Endothelial cell of umbilical vein (primary cell): ENCODE results near the gene FAS. TPM values are rescaled to one million over a fixed set of nuclear protein-coding genes. Genes with fewer than 3 reads are reported as not detected.

ENCODE experiments used
- BruUV-seq: library from RNA; stranded (reverse); fragments of 400-500 nt; replicated peaks from 2 replicates; lab custom pipeline; 2021; lab: Mats Ljungman, UMichigan
- CTCF ChIA-PET: fragments of 300-600, 350-600 bp; sonication (Branson Sonifier 250); formaldehyde crosslinking; loops from one replicate; lab custom pipeline; 2021; ENCODE audit warnings: antibody characterized with exemption, inconsistent platforms; lab: Charles Lee
- POLR2A ChIA-PET: fragments of 300-600, 350-600 bp; sonication (Branson Sonifier 250); formaldehyde crosslinking; loops from one replicate; lab custom pipeline; 2021; ENCODE audit warnings: antibody characterized with exemption, inconsistent platforms; lab: Charles Lee
- DNase-seq: peaks from one replicate; pipeline ENCODE4 v3.0.0-alpha.2; 2011; ENCODE audit warnings: low read depth, low spot score
- FAIRE-seq: peaks from 2 replicates; lab custom pipeline; 2011; peaks lifted over from hg19 to GRCh38; lab: Jason Lieb, UNC
- H2AFZ ChIP-seq: 2 replicates; pipeline ENCODE4 v1.6.0; 2012; ENCODE audit warnings: low read depth, low read length, control low read depth, inconsistent platforms
- H3K27ac ChIP-seq: 2 replicates; pipeline ENCODE4 v1.5.1; 2011; ENCODE audit warnings: low read depth, mild to moderate bottlenecking, control low read depth, low read length, moderate library complexity; ENCODE audit not compliant: insufficient read depth
- H3K27me3 ChIP-seq, 2 experiments: 2 replicates each; pipeline versions ENCODE4 v1.6.0 to v1.6.1; 2011; ENCODE audit warnings: low read length in 2 of 2, mixed read lengths in 1 of 2; ENCODE audit not compliant: control insufficient read depth in 2 of 2, insufficient read depth in 2 of 2
- H3K36me3 ChIP-seq, 2 experiments: 2 replicates in 1 of 2; 3 replicates in 1 of 2; pipeline ENCODE4 v1.5.1; 2011; ENCODE audit warnings: low read length in 2 of 2, mild to moderate bottlenecking in 1 of 2, moderate library complexity in 1 of 2; ENCODE audit not compliant: control insufficient read depth in 2 of 2, insufficient read depth in 2 of 2; ENCODE audit errors: extremely low read depth in 1 of 2
- H3K4me1 ChIP-seq: 3 replicates; pipeline ENCODE4 v1.5.1; 2011; ENCODE audit warnings: mild to moderate bottlenecking, low read length; ENCODE audit not compliant: control insufficient read depth, insufficient read depth; ENCODE audit errors: extremely low read depth
- H3K4me2 ChIP-seq: 2 replicates; pipeline ENCODE4 v1.6.1; 2011; ENCODE audit warnings: low read length, control low read depth, mixed read lengths; ENCODE audit not compliant: insufficient read depth
- H3K4me3 ChIP-seq, 3 experiments: fragments of 200-600 bp in 1 of 3; sonication (generic), shearing (Covaris generic) in 1 of 3; replicated peaks in 1 of 3; 2 replicates each; pipeline ENCODE4 v1.5.1; 2011 to 2016; ENCODE audit warnings: control low read depth in 3 of 3, low read length in 3 of 3, mild to moderate bottlenecking in 2 of 3, inconsistent platforms in 1 of 3, low read depth in 1 of 3, moderate library complexity in 1 of 3; ENCODE audit not compliant: insufficient read depth in 1 of 3
- H3K79me2 ChIP-seq: 2 replicates; pipeline ENCODE4 v1.6.0; 2012; ENCODE audit warnings: low read length, inconsistent platforms; ENCODE audit not compliant: control insufficient read depth, insufficient read depth
- H3K9ac ChIP-seq: replicated peaks from 2 replicates; pipeline ENCODE3; 2011; ENCODE audit warnings: low read length, control low read depth; ENCODE audit not compliant: insufficient read depth; ENCODE audit errors: extremely low read depth
- H3K9me1 ChIP-seq: replicated peaks from 3 replicates; pipeline ENCODE4 v1.6.0; 2011; ENCODE audit warnings: mild to moderate bottlenecking, low read length; ENCODE audit not compliant: control insufficient read depth, insufficient read depth; ENCODE audit errors: extremely low read depth
- H3K9me3 ChIP-seq: replicated peaks from 2 replicates; pipeline ENCODE4 v1.5.1; 2012; ENCODE audit warnings: low read length, inconsistent platforms; ENCODE audit not compliant: control insufficient read depth, insufficient read depth
- H4K20me1 ChIP-seq: replicated peaks from 2 replicates; pipeline ENCODE3; 2011; ENCODE audit warnings: mild to moderate bottlenecking, low read length; ENCODE audit not compliant: control insufficient read depth, insufficient read depth; ENCODE audit errors: extremely low read depth
- CTCF ChIP-seq, 2 donors: IDR thresholded peaks; 1 replicate in 1 of 2; 2 replicates in 1 of 2; pipeline ENCODE4 v1.5.1; 2011; ENCODE audit warnings: low read length in 2 of 2, mild to moderate bottlenecking in 2 of 2, moderate library complexity in 2 of 2, control low read depth in 1 of 2, inconsistent platforms in 1 of 2, low read depth in 1 of 2; ENCODE audit not compliant: insufficient read depth in 1 of 2; ENCODE audit errors: extremely low read depth in 1 of 2
- EZH2 ChIP-seq: IDR thresholded peaks from 2 replicates; pipeline ENCODE4 v1.6.1; 2012; ENCODE audit warnings: borderline replicate concordance, low read depth, mild to moderate bottlenecking, moderate library complexity, low read length, inconsistent platforms; ENCODE audit not compliant: severe bottlenecking
- FOS ChIP-seq: IDR thresholded peaks from 2 replicates; pipeline ENCODE4 v1.6.1; 2011; ENCODE audit warnings: mild to moderate bottlenecking, low read length, moderate library complexity, borderline replicate concordance; ENCODE audit not compliant: insufficient read depth
- GATA2 ChIP-seq: IDR thresholded peaks from 2 replicates; pipeline ENCODE4 v1.7.0; 2011; ENCODE audit warnings: low read depth, mild to moderate bottlenecking, moderate library complexity, mixed read lengths, low read length; ENCODE audit not compliant: insufficient read length, insufficient read depth
- JUN ChIP-seq: IDR thresholded peaks from 2 replicates; pipeline ENCODE4 v1.6.1; 2011; ENCODE audit warnings: borderline replicate concordance, low read depth; ENCODE audit not compliant: insufficient read length, insufficient read depth
- MAX ChIP-seq: IDR thresholded peaks from 2 replicates; pipeline ENCODE4 v1.6.1; 2011; ENCODE audit not compliant: insufficient read depth, insufficient read length
- MYC ChIP-seq: IDR thresholded peaks from one replicate; pipeline ENCODE4 v1.6.1; 2011; ENCODE audit warnings: mild to moderate bottlenecking, low read depth, low read length
- POLR2A ChIP-seq: IDR thresholded peaks from 2 replicates; pipeline ENCODE4 v1.6.1; 2012; ENCODE audit warnings: low read depth, mild to moderate bottlenecking, control low read depth, low read length
- POLR2AphosphoS5 ChIP-seq: IDR thresholded peaks from 2 replicates; pipeline ENCODE4 v1.6.1; 2012; ENCODE audit warnings: low read depth, mild to moderate bottlenecking, control low read depth, low read length, moderate library complexity; ENCODE audit not compliant: insufficient read depth
- dilution Hi-C: fragments of 300-500 bp; cut with MboI; formaldehyde crosslinking; loops from one replicate; pipeline ENCODE4 v1.15.0; 2019; ENCODE audit warnings: low sequenced_read_pairs; ENCODE audit not compliant: extremely low pct_ligation_motif_present
- intact Hi-C: fragments of 100-400 bp; cut with micrococcal nuclease; formaldehyde crosslinking; loops from one replicate; pipeline ENCODE4 v1.10.0; 2022
- polyA plus RNA-seq, 4 experiments: library from polyadenylated mRNA; depleted of rRNA in 3 of 4; stranded (reverse) in 3 of 4; unstranded in 1 of 4; fragments of >200 nt; gene quantifications; 2 replicates each; pipeline versions ENCODE4 v1.2.1 to v1.2.3, GENCODE V29; 2011 to 2012; ENCODE audit warnings: missing spikeins in 1 of 4
- total RNA-seq: library from RNA; stranded (reverse); gene quantifications from 2 replicates; pipeline ENCODE4 v1.2.3, GENCODE V29; 2021

The FAS gene
- total and polyA plus RNA-seq, 2 donors (not counting 3 experiments of a cell fraction or from before 2014, with no cell fraction given): 2.0 to 6.1 TPM

GRCh38 chr10:88957381-88957780, 33.2 kb upstream of the FAS start:
- no peaks in the 10 kb centered on the region for H3K79me2 ChIP-seq
- ChIA-PET CTCF (interaction anchor here (0.6 kb wide), 1 partner anchor 121 kb away, joined by 3 read pairs; no protein-coding TSS in a partner anchor), POLR2A (no interaction called here)
- BruUV-seq: no TSS peak
- no peak overlapping the region for H3K27ac ChIP-seq
- H3K4me2 ChIP-seq: no peak overlapping the region
- no peaks in the 10 kb centered on the region for H3K4me1 ChIP-seq
- no peaks in the 10 kb centered on the region for H3K9me1 ChIP-seq
- no peaks in the 10 kb centered on the region for H4K20me1 ChIP-seq
- DNase-seq (no peak), FAIRE-seq (no peak)
- H3K4me3 ChIP-seq: no peak overlapping the region
- H2AFZ ChIP-seq: no peak overlapping the region
- intact Hi-C loops: no loop called here
- no peaks in the 10 kb centered on the region for H3K36me3 ChIP-seq
- peaks cover 30 to 43% of the 10 kb centered on the region in 2 experiments for H3K27me3 ChIP-seq
- H3K9ac ChIP-seq: no peak overlapping the region
- dilution Hi-C loops: no loop called here
- TF ChIP-seq EZH2 (no peak), CTCF (IDR thresholded peaks at IDR 0.05; ENCODE audit: extremely low read depth in 1 of 2, insufficient read depth in 1 of 2, low read depth in 1 of 2, low read length in 2 of 2) (no peak), MYC (no peak), FOS (no peak), GATA2 (no peak), MAX (no peak), POLR2A (no peak), POLR2AphosphoS5 (no peak), JUN (no peak)
- H3K9me3 ChIP-seq: no peaks in the 10 kb centered on the region
